GM19240 (cell line): Measurements from ENCODE around the gene SLC35B2.

Experiments
- DNase-seq: peaks from one replicate; pipeline ENCODE4 v3.0.0; 2011; ENCODE audit warnings: low spot score; ENCODE audit not compliant: insufficient read length

Gene SLC35B2

GRCh38 chr6:44268095-44268628 lies 10.8 kb upstream of the SLC35B2 start:
- peak; percentile 77 for DNase-seq

DNA sequence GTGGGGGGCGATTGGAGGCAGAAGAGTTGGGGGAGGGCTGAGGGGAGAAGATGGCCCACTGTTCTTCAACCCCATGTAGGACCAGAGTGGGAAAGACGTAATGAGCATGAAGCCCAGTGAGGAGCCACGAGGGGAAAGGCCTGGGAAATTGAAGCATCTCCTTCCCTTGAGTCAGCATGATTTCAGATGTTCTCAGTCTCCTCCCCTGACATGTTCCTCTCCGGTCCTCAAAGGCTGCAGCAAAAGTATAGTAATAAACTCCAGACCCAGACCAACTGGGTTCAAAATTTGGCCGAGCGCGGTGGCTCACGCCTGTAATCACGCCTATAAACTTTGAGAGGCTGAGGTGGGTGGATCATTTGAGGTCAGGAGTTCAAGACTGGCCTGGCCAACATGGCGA lies 9.9 kb upstream of the SLC35B2 start:
- no peak for DNase-seq

DNA sequence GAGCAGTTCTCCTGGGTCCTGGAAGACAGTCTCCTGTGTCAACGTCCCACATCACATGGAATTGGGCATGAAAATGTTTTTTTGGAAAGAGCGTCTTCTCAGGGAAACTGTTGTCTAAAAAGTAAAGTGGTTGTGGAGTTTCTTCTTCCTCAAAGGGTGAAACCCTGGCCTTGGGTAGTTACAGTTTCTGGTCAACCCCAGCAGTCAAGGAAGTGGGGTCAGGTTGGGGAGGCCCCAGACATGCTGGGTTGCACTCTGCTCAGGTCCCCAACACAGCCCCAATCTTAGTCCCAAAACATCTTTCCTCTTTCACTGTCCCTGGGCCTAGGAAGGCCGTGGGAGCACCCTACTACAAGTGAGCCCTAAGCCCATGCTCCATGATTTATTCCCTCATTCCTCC lies 9.0 kb upstream of the SLC35B2 start:
- DNase-seq, result peak; percentile 79

DNA sequence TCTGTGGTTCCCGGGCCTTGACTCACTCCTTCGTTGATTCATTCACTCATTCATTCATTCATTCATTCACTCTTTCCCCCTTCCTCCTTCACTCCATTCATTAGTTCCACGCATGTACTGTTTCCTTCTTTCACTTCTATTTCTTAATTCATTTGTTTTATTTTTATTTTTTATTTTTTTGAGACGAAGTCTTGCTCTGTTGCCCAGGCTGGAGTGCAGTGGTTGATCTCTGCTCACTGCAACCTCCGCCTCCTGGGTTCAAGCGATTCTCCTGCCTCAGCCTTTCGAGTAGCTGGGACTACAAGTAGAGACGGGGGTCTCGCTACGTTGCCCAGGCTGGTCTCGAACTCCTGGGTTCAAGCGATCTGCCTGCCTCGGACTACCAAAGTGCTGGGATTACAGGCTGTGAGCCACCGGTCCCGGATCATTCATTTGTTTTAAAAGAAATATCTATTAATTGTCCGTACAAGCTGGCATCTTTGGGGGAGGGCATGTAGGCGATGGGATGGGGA lies 8.4 kb upstream of the SLC35B2 start:
- DNase-seq, result no peak

DNA sequence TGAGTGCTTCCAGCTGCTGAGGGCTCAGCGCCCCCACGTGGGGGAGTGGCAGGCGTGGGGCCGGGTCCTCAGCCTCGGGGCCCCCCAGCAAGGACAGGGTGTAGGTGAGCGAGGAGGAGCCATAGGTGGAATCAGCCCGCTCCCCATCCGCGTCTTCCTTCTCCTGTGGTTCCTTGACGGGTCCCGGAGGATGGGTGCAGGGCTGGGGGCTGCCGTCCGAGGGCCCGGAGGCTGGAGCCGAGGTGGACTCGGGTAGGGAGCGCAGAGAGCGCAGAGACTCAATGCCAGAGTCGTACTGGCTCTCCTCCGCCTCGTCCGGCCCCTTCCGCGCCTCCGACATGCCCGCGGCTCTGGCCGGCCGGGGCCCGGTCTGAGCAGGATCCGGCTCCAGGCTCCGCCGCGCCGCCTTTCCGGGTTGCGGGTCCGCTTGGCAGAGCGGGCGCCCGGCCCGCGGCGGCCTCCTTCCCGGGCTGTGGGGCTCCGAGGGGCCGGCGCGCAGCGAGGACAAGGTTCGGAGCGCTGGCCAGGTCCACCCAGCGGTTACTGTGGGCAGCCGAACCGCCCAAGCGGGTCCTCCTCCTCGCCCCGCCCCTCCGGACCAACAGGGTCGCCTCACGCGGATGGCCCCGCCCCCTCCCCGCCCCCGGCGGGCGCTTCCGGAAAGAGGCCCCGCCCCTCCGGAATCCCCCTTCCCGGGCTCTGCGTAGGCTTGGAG lies 7.8 kb upstream of the SLC35B2 start, which contains the start of gene NFKBIE:
NFKBIE (minus strand) TSS at position 545 of the 715 bp plus-strand sequence; CDS start at position 340, 205 bp downstream.
- DNase-seq, result peak; percentile 82

DNA sequence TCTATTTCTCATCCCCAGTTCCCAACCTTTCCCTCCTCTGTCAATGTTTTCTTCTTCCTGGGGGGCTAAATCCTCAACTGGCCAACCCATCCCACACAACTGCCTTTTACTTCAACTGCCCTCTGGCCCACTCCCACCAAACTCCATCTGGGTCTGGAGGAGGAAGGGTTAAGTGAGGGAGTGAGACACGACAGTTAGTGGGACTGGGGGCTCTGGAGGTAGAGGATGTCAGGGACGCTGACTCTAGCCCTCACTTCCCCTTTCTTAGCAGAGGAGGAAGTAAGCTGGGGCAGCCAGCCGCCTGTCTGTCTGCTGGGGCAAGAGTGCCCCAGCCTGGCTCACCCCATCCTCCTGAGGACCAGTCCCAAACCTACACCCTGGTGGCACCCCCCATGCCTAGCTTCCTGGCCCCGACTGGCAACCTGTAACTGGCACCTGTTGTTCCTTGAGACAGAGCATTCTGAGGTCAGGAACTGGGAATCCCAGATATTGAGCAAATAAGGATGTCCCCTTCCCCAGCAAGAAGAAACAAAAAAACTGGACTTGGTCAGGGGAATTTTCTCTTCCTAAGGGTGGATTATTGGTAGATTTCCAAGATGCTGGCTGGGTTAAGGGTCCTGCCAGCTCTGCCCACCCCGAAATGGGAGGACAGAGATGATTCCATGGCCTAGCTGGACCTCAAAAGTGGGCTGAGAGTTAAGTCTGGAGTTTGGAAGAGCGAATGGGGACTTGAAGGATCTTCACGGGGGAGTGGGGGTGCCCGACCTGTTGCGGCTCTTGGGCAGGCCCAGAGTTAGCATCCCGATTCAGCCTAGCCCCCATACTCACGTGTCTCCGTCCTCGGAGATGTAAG lies 7.1 kb upstream of the SLC35B2 start:
- DNase-seq, result peak; percentile 75

DNA sequence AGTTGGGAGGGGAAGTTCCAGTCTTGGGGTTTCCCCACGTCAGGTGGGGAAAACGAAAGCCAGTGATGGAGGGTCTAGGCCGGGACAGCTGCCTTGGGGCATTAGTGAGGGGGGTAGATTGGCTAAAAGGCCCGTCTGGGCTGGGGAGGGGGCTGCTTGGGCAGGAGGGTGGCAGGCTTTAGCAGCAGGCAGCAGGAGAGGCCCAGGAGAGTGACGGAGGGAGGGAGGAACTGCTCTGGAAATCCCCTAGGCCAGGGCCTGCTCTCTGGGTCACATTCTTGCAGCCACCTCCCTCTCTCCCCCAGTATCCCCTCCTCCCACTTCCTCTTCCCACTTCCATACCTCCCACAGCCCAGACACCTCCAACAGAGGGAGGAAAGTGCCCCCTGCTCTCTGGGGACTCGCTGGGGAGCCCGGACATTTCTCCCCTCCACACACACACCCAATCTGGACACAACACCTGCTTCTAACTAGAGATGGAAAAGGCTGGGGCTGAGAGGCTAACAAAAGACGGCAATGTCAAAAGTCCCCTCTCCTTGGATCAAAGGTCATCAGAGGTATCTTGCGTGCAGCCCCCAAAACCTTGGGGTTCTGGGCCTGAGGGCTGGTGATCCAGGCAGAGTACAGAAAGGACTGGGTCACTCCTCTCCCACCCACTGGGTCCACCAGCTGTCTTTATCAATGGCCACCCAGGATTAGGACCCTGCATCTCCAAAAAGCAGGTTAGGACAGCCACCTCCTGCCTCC lies 6.2 kb upstream of the SLC35B2 start:
- no peak for DNase-seq

- DNase-seq, result no peak
Measured at GRCh38 chr6:44262467-44263353, 5.4 kb upstream of the SLC35B2 start.

GRCh38 chr6:44261581-44261980 lies 4.3 kb upstream of the SLC35B2 start:
- DNase-seq, result no peak

DNA sequence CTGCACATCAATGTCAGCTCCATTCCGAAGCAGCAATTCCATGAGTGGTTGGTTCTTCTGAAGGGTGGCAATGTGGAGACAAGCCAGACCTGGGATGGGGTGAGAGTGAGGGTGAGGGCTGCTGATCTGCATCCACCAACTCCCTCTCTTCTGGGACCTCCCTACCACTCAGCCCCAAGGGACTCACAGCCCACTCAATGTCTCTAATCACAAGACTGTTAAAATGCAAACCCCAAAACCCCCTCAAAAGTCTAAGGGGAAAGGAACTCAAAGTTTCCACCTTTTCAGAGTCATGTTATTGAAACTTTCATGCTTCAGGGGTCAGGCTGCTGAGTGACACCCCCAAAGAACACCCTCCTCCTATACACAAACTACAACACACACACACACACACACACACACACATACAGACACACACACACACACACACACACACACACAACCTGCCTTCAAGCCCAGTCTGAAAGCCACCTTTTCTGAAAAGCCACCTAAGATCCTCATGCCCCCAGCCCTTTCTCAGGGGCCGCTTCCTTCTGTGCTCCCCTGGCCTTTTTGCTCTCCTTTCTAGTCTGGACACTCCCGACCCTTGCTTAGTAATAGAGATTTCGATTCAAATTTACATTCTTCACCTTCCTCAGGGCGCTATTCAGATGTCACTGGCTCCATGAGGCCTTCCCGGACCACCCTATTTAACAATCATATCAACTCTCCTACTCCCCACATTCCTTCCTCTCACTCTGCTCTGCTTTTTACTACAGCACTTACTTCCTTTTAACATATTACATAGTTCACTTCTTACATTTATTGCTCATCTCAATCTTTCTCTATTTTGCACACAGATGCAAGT lies 3.3 kb upstream of the SLC35B2 start:
- DNase-seq, result no peak

GRCh38 chr6:44260011-44260410 lies 2.7 kb upstream of the SLC35B2 start:
- DNase-seq, result no peak

DNA sequence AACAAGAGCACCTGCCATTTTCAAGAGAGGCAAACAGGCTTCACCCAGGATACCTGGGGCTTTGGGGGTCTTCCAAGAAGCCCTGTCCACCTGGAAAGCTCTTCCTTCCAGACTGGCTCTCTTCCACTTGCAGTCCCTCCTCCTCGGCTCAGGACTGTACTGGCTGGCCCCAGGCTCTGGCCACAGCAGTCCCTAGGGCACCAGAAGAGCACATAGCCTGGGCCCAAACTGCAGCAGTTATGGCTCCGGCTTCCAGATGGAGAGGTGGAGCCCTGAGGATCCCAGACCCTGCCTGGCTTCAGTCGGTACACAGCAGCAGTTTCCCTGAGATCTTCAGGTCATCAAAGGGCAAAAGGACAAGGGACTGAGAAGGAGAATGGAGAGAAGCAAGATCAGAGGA lies 1.6 kb upstream of the SLC35B2 start:
- no peak for DNase-seq

- no peak for DNase-seq
Measured at GRCh38 chr6:44258325-44258863, 1.1 kb upstream of the SLC35B2 start.

GRCh38 chr6:44257753-44258324 lies 511 bp upstream of the SLC35B2 start:
- DNase-seq, result no peak

DNA sequence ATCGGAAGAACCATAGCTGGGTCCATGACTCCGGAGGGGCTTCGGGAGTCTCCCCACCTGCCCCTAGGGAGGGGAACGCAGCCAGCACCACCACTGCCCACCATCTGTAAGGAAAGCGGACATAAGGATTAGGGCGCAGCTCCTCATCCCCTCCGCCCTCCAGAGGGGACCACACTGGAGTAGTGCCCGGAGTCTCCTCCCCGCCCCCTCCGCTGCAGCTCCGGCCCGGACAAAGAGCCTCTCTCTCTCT lies 628 bp downstream of the SLC35B2 start:
- DNase-seq, result no peak

DNA sequence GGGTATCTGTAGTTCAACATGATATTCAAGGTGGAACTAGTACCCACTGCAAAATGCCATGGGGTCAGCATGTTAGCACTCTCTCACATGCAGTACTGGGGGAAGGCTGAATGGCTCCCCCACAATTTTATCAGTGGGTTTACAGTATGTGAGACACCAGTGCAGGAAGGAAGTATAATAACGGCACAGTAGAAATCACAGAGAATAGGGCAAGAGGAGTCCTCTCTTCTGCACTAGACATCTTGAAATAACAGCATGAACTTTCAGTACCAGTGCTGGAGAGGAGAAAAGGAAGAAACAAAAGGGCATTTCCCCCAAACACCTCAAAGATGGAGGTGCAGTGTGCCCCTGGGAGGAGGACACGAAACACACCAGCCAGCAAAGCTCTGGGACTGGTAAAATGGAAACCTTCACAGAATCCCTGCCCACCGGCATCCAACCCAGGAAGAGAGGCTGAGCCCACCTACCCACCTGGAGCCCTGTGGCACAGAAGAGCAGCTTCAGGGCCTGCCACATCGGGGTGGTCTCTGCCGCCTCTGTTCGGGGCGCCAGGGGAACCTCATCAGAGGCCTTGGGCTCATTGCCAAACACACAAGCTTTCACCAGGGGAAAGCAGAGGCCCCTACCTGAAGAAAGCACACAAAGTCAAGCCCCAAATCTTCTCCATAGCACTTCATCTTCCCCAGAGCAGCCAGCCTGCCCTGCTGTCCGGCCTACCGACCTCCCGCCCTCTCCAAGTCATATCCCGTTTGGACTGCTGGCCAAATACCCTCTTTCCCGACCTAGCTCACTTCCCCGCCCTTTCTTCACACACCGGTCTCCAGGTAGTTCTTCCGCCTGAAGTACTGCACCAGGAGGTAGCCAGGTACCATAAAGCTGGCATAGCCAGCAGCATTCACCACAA lies 1.2 kb downstream of the SLC35B2 start:
- no peak for DNase-seq

- DNase-seq, result no peak
Measured at GRCh38 chr6:44255105-44255808, 2.1 kb downstream of the SLC35B2 start.
